Measurements from ENCODE around the gene CCDC88C.

CCDC88C gene

DNA sequence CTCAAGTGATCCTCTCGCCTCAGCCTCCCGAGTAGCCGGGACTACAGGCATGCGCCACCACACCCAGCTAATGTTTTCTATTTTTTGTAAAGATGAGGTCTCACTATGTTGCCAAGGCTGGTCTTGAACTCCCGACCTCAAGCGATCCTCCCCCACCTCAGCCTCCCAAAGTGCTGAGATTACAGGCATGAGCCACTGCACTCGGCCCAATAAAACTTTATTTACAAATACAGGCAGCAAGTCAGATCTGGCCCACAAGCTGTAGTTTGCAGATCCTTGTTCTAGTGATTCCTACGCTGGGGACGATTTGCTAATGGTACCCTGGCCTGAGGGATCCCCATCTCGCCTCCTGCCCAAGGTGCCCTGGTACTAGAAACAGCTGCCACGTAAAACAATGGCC, 74.6 kb downstream of the CCDC88C start:
- no peak for DNase-seq (ENCODE audit: low read depth)

DNA sequence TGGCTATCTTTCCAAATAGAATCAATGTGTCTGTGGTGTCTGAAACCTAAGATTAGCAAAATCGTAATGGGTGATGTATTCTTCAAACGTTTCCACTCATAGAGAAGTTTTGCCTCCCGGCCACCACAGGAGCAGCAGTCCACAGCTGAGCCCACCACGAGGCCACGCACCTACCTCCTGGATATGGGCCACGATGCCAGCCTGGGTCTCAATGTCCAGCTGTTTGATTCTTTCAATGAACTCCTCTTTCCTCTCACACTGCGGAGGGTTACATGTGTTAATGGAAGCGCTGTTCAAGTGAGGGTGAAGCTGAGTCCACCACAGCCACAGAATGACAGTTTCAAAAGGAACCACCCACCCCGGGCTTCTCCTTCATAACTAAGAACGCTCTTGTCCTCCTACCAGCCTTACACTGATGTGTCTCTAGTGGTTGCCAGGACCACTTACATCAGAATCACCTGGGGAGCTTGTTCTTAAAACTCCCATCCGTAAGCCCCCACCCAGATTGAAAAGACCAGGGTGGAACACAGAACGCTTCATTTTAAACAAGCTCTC, 75.3 kb downstream of the CCDC88C start:
- no peak for DNase-seq (ENCODE audit: low read depth)

DNA sequence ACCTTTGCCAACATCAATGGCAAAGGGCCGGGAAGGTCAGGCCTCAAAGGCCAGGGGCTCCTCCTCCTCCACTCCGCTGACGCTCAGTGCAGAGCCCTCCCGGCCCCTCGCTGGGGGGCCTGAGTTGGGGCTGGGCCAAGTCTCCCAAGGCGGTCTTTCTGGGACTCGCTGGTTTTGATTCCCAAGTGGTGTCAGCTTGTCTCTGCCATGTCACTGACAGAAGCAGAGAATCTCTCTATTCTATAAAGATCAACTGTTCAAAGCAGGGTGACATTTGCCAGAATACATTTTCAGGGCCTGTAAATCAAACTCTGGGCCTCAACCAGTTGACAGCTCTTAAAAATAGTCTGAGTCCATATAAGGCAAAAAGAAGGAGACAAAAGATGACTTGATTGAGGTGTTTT, 75.9 kb downstream of the CCDC88C start:
- DNase-seq (ENCODE audit: low read depth) = no peak

DNA sequence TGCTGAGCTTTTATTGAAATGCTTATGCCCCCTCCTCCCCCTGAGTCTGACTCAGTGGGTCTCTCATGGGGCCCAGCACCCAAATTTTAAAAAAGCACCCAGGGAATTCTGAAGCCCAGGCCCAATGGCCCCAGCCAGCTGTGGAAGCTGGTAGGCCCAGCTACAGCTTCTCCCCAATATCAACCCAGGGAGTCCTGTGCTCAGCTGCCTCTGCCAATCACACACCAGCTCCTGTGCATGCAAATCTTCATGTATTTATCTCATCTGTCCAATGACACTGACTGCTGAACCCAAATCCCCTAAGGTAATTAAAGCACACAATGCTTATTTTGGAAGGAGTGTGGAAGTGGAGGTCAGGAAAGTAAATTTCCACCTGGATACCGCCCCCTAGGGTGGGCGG, 76.3 kb downstream of the CCDC88C start:
- DNase-seq (ENCODE audit: low read depth) = no peak

DNA sequence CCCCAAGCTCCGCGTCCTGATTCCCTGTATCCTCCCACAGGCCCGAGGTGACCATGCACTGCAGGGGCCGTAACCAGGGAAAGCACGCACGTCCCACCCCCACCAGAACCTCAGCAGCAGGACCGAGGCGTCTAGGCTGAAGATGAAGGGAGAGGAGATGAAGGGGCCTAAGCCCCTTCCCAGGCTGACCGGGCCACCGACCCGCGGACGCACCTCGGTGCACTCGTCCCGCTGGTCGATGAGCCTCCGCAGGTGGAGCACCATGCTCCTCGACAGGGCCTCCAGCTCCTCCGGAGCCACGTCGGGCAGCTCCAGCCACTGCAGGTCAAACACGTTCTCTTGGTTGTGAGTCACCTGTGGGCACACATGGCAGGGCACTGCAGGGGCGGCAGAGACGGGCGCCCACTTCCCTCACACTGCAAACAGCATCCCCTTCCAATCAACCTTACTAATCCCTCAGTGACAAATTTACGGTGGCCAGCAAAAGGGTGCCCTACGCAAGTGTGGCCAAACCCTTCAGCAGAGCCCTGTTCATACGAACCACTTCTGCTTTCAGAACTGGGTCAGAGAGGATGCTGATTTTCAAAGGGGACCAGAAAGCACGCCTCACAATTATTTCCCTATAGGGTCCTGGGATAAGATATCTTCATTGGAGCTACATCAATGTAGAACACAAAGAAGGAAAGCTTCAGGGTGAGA, 77.8 kb downstream of the CCDC88C start:
- DNase-seq (ENCODE audit: low read depth) = no peak

DNA sequence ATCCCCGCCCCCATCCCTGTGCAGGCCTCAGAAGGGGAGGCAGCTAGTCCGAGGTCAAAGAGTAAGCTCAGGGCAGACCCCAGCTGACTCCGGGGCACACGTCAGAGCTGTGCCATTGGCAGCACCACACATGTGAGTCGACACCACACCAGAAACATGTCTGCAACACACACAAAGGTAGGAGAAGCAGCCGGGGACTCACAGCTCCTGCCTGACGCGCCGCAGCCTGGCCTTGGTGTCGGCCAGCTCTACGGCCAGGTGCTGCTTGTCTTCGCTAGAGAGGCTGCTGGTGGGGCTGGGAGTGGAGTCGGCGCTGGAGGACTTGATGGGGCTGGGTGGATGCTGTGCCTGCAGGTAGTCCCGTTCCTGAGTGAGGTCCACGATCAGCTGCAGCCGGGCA, 78.5 kb downstream of the CCDC88C start:
- DNase-seq (ENCODE audit: low read depth) = no peak

DNA sequence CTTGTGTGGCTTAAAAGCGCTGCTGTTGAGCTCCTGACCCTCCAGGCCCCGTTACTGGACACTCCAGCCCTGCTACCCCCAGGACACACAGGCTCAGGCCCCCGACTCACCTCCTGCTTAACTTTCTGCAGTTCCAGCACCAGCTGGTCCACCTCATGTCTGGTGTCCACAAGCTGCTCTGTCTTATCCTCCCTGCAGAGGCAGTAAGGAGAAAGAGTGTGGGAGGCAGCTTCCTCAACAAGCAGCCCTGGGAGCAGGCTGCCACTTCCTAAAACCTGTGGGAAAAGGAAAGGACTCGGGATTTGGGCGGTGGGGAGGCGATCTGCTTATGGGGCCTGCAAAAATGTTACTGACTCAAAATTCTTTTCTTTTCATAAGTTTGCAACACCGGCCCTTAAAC, 79.2 kb downstream of the CCDC88C start:
- no peak for DNase-seq (ENCODE audit: low read depth)

DNA sequence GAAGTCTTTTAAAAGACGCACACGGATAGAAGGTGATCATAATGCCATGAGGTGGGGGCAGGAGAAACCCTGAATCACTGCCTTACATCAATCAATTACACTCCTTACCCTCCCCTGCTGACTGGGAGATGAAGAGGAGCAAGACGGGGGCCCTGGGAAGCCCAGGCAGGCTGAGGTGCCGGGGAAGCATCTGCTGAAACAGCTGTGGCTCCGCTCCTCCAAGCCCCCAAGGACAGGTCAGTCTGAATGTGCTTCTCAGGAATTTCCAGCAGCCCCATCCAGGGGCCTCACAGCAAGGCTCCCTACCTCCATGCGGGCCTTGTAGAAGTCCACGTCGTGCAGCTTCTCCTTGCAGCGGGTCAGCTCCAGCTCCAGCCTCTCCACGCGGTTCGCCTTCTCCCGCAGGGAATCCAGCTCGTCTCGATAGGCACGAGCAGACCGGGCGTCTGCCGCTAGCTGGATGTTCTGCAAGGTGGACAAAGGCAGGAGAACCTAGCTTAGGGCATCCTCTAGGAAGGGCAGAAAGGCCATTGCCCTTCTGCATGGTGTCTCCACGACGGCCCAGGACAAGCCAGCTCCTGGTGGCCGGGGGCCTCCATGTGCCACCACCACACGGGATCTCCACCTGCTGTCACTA, 79.8 kb downstream of the CCDC88C start:
- DNase-seq (ENCODE audit: low read depth) = no peak

DNA sequence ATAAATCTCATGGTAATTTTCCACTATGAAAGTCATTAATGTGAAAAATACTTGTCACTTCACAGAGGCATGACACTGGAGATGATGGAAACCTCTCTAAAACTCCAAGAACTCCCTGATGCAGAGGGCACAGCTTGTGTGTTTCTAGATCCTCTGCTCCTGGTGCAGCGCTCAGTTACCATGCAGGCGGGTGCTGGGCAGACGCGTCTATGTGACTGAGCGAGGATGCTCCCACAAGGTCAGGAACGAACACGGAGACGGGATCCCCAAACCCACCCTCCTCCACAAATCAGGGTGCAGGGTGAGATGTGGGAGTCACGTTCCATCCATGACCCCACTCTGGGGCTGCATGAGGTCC, 81.5 kb downstream of the CCDC88C start:
- no peak for DNase-seq (ENCODE audit: low read depth)

DNA sequence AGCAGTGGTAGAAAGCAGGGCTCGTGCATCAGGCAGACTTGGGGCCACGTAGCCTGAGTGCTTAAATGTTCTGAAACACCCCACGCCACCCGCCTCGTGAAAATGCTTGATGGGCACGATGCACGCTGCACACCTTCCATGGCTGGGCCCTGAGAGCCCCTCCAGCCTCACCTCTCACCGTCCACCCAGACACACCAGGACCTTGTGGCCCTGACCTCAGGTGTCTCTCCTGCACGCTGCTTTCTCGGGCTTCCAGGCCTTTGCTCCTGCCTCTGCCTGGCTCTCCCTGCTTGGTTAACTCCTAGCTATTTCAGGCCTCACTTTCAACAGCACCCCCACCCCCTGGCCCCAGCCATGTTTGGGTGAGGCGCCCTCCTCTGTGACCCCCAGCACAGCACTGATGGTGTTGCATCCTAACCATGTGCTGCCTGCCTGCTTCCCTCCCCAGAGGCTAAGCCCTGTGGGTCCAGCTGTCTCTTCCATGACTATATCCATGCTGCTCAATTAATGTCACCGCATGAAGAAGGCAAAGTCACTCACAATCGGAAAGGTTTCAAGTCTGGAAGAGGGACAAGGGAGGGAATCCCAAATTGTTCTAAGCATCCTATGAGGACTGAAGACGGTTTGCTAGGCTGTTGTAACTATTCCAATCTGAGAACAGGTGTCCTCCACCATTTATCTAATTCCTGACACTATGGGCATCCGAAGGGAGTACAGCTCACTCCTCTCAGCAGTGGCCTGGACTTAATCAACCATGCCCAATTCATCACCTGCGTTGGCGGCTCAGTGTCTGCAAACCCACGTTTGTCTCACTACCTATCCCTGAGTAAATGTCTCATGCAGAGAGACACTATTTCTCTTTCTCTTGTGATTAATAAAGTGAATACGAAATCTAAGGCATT, 82.2 kb downstream of the CCDC88C start:
- no peak for DNase-seq (ENCODE audit: low read depth)

DNA sequence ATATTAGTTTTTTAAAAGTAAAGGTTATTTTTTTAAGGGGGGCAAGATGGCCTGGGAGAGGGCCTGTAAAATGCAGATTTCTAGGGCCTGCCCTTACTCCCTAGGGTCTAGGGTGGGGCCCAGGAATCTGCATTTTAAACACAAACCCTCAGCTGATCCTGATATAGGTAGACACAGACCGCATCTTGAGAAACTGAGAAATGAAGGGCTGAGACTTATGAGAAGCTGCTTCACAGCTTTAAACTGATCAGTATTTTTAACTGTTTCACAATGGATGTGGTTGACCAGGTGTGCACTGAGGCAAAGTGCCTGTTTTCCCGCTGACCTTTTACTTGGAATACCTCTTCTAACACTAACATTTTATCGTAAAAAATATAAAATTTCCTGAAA, 84.0 kb downstream of the CCDC88C start:
- no peak for DNase-seq (ENCODE audit: low read depth)

DNA sequence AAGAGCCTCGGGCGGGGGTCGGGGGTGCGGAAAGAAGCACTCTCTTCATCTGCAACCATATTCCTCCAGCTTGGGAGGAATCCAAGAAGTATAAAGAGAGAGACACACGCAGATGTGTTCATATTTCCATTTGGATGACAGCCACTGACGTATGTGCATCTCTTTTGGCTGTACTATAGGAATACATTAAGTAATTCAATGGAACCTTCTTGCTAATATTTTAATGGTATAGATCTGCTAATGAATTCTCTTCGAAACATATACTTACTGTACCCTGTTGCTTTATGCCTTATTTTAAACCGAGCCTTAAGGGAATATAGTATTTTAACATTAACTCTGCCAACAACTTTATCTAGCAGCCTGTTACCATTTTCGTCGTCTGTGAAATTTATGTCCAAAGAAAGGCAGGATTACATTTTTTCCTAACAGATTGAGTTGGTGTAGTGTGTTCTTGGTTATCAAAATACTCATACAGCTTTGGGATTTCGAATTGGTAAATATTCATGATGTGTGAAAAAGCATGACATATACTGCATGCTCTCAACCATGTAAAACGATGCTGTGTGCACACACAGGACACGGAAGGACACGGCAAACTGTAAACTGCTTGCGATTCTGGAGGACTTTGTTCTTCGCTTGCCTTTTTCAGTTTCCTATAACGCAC, 84.5 kb downstream of the CCDC88C start:
- DNase-seq (ENCODE audit: low read depth) = no peak

DNA sequence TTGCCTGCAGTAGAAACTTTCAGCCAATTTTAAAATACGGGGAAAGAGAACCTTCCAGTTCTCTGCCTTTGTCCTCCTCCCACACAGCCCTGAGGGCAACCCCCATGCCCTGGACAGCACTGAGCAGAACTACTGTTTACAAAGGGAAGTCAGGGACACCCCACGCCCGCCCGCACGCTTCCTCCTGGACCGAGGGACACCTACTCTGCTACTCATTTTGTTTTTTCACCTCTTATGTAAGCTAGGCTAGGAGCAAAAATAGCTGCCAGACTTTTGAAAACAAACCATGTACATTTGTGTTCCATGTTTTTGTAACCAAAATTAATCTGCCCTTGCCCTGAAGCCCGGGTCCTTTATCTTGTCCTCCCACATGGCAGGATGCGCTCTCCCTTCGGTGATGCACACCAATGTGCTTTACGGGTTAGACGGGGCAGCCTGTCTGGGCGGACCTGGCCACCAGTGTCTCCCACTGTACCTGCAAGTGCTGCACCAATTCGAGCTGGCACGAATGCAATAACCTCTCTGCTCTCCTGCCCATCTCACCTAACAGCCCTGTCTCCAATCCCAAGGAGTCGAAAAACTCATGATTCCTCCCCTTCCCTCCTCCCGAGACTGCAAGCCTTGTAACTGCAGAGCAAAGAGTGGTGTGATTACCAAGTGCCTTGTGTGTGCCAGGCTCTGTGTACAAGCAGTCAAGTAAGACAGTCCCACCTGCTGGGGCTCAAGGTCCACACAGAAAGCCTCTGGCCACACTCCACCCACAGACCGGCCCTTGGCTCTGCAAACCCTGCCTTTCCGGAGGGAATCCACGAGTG, 85.2 kb downstream of the CCDC88C start:
- DNase-seq (ENCODE audit: low read depth) = no peak

DNA sequence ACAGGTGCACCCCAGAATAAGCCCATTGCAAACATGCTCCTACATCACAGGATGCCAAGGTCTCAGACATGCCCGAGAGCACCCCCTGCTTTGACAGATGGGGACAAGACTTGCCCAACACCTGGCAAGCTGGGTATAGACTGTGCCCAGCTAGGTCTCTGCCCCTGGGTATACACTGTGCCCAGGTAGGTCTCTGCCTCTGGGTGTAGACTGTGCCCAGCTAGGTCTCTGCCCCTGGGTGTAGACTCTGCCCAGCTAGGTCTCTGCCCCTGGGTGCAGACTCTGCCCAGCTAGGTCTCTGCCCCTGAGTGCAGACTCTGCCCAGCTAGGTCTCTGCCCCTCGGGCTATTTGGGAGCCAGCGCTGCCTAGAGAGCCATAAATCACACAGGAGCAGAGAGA, 85.9 kb downstream of the CCDC88C start:
- DNase-seq (ENCODE audit: low read depth) = no peak

DNA sequence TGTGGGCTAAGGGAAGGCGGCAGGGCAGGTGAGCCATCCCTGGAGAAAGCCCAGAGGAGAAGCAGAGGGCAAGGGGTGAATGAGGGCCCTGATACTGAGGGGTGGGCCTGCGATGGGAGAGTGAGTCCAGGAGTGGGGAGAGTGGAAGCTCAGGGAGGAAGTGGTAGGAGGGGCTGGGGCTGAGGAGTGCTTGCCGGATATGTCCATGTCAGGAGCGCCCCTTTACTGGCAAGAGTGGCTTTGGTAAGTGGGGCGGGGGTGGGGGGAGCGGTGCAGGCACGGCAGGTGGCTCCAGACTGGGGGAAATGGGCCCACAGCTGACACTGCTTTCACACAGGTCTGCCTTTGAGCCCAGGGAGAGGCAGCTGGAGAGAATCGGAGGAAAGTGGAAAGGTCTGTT, 86.8 kb downstream of the CCDC88C start:
- no peak for DNase-seq (ENCODE audit: low read depth)

DNA sequence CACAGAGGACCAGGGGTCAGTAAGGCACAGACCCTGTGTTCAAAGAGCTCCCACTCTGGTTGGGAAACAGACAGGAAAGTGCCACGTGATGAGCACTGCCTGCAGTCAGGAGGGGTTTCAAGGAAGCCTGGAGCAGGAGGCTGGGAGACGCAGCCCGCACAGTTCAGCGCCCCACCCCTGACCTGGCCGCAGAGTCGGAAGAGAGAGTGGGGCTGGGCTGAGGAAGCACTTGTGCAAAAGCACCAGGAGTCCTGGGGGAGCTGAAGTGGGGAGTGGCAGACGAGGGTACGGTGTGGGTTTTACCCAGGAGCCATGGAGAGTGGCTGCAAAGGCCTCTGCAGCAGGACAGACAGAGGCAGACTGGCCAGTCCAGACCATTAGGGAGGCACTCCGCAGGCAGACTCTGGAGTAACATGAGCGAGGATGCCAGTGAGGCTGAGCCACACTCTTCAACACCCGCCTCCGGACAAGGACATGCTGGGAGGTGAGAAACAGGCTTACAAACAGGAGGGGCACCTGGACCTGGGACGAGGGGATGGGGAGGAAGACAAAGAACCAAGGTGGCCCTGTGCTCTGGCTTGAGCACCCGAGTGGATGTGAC, 87.4 kb downstream of the CCDC88C start:
- DNase-seq (ENCODE audit: low read depth) = no peak

DNA sequence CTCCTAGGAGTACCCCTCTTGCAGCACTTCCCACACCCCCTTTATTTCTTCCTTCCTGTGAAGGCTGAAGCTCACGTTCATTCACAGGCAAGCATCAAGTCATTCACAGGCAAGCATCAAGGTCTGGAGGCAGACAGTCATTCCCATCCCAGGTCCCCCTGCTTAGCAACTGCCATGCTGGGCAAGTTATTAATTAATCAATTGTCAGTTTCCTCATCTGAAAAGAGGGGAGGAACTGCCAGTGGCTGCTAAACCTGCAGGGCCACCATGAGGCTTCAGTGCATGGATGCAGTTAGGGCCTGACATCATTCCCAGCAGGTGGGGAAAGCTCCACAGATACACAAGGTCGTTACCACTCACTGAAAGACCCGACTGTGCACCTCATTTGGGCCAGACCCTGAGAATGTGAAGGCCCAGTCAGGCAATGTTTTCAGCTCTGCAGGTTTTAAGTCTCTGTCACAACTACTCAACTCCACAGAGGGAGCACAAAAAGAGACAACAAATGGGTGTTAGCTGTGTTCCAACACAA, 88.1 kb downstream of the CCDC88C start:
- no peak for DNase-seq (ENCODE audit: low read depth)

DNA sequence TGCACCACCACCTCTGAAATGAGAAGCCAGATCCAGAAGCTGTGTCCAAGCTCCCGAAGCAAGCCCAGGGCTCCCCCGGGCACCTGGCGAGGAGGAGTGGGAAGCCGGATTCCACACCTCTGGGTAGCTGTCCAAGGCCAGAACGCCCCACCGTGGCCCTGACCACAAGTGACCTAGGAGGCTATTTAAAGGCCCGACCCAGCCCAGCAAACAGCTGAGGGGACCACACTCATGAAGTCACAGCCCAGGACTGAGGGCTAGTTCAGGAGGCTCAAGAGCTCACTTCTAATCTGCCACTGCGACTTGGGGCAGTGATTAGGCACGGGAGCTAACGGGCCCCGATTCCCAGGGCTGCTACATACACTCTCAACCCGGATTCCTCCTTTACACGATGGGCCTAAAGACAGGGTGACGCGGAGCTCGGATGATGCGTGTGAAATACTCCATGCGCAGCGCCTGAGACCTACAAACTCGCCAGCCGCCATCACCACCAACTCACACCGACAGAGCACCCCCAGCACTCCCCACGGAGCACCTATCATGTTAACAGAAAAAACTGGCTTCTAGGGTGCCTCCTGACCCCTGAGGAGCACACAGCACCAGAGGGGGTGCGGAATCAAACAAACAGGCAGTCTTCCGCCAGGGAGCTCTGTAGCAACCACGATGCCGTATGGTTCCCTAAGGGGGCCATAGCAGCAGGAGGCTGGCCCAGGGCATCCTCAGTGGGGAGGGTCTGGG, 89.1 kb downstream of the CCDC88C start:
- no peak for DNase-seq (ENCODE audit: low read depth)

DNA sequence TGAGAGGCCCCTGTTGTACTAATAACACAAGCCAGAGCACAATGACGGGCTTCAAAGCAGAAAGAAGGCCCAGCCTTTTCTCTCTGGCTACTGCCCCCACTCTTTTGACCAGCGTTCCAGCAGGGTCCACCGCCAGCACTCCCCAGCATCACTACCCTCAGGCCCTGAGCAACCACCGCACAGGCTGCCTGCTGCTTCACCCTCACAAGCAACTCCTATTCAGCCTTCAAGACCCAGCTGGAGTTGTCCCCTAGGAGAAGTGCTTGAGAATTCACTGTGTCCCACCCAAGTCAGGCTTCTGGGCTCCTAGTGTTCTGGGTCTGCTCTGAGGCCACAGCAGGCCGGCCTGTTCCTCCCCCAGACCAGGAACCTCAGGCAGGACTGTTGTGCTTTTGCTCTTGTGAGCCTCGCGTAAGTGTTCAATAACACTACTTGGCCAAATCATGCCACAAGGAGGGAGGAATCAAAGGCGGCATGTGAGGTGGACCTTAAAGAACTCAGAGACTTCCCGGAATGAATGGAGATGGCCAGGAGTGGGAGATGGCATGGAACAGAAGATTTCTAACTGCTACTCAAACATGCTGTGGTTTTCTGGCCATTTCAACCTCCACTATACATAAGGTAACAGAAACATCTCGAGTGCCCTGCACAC, 89.8 kb downstream of the CCDC88C start:
- DNase-seq (ENCODE audit: low read depth) = no peak

DNA sequence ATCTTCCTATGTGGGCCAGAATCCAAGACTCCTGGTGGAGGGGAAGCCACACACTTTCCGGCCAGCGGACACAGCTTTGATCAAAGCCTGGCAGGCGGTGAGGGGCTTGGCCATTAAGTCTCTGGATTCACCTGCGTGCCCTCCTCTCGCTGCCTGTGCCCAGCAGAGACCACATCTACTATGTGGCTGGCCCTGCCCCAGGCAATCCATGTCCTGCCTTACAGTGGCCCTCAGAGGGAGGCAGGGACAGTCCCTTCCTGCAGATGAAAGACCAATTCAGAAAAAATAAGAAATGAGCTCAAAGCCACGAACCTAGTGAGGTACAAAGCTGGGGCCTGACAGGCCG, 90.4 kb downstream of the CCDC88C start:
- DNase-seq (ENCODE audit: low read depth) = no peak

Measured in stimulated activated CD8-positive, alpha-beta memory T cell treated with anti-CD3 and anti-CD28 coated beads, Interleukin-12 subunit alpha, Interleukin-12 subunit beta, amount 100 ng/mL, for 1 hour (primary cell).